ENCODE data around the gene DDR2. TPM values are rescaled to one million over a fixed set of nuclear protein-coding genes. Genes with fewer than 3 reads are reported as not detected.
"Not testable (repeated sequence)": the region's sequence is repeated elsewhere in the genome, so short reads cannot be mapped to it uniquely, and the experiment has no call there.

DDR2 gene
- polyA plus RNA-seq, 1 donor from 2014 or later = 0.69 TPM

- no peaks in the 10 kb centered on the region for H3K9me2 ChIP-seq (ENCODE audit: insufficient read depth, low read length)
- no peak overlapping the region for H3K27ac ChIP-seq (ENCODE audit: low read length)
- H3K79me2 ChIP-seq (replicated peaks; ENCODE audit: insufficient read depth, low read length) = no peaks in the 10 kb centered on the region
- no peaks in the 10 kb centered on the region for H3K36me3 ChIP-seq (ENCODE audit: insufficient read depth, low read length)
- H3K4me2 ChIP-seq (ENCODE audit: low read length) = no peak overlapping the region
- no peaks in the 10 kb centered on the region for H3K9me3 ChIP-seq (ENCODE audit: low read length)
- no peak overlapping the region for H3K9ac ChIP-seq (ENCODE audit: low read length)
- H3K4me3 ChIP-seq (ENCODE audit: low read length) = no peak overlapping the region
- no peaks in the 10 kb centered on the region for H3F3A ChIP-seq (ENCODE audit: insufficient read depth, low read length, poor library complexity, severe bottlenecking)
- TF ChIP-seq POLR2AphosphoS5 (IDR thresholded peaks at IDR 0.05) (no peak), MXI1 (conservative IDR thresholded peaks at IDR 0.05; ENCODE audit: poor library complexity, severe bottlenecking) (no peak), SMC3 (conservative IDR thresholded peaks at IDR 0.05; ENCODE audit: poor library complexity) (no peak), RAD21 (conservative IDR thresholded peaks at IDR 0.05) (no peak), EP300 (conservative IDR thresholded peaks at IDR 0.05; ENCODE audit: poor library complexity, severe bottlenecking) (no peak), TAF1 (IDR thresholded peaks at IDR 0.05; ENCODE audit: low read depth) (no peak), EZH2 (IDR thresholded peaks at IDR 0.05; ENCODE audit: borderline replicate concordance, insufficient read depth, low read length, poor library complexity, severe bottlenecking) (no peak), REST (IDR thresholded peaks at IDR 0.05; ENCODE audit: borderline replicate concordance) (no peak)
- TF ChIP-seq, protein P1, sequence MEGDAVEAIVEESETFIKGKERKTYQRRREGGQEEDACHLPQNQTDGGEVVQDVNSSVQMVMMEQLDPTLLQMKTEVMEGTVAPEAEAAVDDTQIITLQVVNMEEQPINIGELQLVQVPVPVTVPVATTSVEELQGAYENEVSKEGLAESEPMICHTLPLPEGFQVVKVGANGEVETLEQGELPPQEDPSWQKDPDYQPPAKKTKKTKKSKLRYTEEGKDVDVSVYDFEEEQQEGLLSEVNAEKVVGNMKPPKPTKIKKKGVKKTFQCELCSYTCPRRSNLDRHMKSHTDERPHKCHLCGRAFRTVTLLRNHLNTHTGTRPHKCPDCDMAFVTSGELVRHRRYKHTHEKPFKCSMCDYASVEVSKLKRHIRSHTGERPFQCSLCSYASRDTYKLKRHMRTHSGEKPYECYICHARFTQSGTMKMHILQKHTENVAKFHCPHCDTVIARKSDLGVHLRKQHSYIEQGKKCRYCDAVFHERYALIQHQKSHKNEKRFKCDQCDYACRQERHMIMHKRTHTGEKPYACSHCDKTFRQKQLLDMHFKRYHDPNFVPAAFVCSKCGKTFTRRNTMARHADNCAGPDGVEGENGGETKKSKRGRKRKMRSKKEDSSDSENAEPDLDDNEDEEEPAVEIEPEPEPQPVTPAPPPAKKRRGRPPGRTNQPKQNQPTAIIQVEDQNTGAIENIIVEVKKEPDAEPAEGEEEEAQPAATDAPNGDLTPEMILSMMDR (IDR thresholded peaks at IDR 0.05; ENCODE audit: poor library complexity, severe bottlenecking) = no peak
- H4K20me1 ChIP-seq (ENCODE audit: insufficient read depth) = no peaks in the 10 kb centered on the region
- no peak overlapping the region for H2AFZ ChIP-seq (ENCODE audit: low read depth, low read length)
- no peaks in the 10 kb centered on the region for H3K27me3 ChIP-seq (ENCODE audit: insufficient read depth, low read depth, low read length)
Observed at GRCh38 chr1:162596514-162597170, 35.6 kb upstream of the DDR2 start.

DNA sequence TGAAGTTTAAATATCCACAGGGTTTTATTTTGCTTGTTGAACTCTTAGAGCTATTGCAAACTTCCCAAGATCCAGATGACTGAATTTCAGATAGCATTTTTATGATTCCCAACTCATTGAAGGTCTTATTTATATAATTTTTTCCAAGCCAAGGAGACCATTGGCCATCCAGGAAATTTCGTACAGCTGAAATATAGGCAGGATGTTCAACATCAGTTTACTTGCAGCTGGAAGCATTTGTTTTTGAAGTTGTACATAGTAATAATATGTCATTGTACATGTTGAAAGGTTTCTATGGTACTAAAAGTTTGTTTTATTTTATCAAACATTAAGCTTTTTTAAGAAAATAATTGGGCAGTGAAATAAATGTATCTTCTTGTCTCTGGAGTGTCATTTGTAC lies 32.8 kb upstream of the DDR2 start:
- no peak overlapping the region for H3K4me3 ChIP-seq (ENCODE audit: low read length)
- no peaks in the 10 kb centered on the region for H4K20me1 ChIP-seq (ENCODE audit: insufficient read depth)
- TF ChIP-seq EP300 (conservative IDR thresholded peaks at IDR 0.05; ENCODE audit: poor library complexity, severe bottlenecking) = no peak
- TF ChIP-seq TAF1 (IDR thresholded peaks at IDR 0.05; ENCODE audit: low read depth) = no peak
- TF ChIP-seq MXI1 (conservative IDR thresholded peaks at IDR 0.05; ENCODE audit: poor library complexity, severe bottlenecking) = no peak
- no peak for TF ChIP-seq EZH2 (IDR thresholded peaks at IDR 0.05; ENCODE audit: borderline replicate concordance, insufficient read depth, low read length, poor library complexity, severe bottlenecking)
- TF ChIP-seq SMC3 (conservative IDR thresholded peaks at IDR 0.05; ENCODE audit: poor library complexity) = no peak
- TF ChIP-seq, protein P1 (IDR thresholded peaks at IDR 0.05; ENCODE audit: poor library complexity, severe bottlenecking) = no peak
- no peak for TF ChIP-seq POLR2AphosphoS5 (IDR thresholded peaks at IDR 0.05)
- no peak overlapping the region for H3K4me2 ChIP-seq (ENCODE audit: low read length)
- H3F3A ChIP-seq (ENCODE audit: insufficient read depth, low read length, poor library complexity, severe bottlenecking) = no peaks in the 10 kb centered on the region
- no peak overlapping the region for H2AFZ ChIP-seq (ENCODE audit: low read depth, low read length)
- no peaks in the 10 kb centered on the region for H3K36me3 ChIP-seq (ENCODE audit: insufficient read depth, low read length)
- H3K79me2 ChIP-seq (replicated peaks; ENCODE audit: insufficient read depth, low read length) = no peaks in the 10 kb centered on the region
- no peak overlapping the region for H3K27ac ChIP-seq (ENCODE audit: low read length)
- H3K9me3 ChIP-seq (ENCODE audit: low read length) = no peaks in the 10 kb centered on the region
- no peaks in the 10 kb centered on the region for H3K9me2 ChIP-seq (ENCODE audit: insufficient read depth, low read length)
- no peaks in the 10 kb centered on the region for H3K27me3 ChIP-seq (ENCODE audit: insufficient read depth, low read depth, low read length)
- H3K9ac ChIP-seq (ENCODE audit: low read length) = no peak overlapping the region

DNA sequence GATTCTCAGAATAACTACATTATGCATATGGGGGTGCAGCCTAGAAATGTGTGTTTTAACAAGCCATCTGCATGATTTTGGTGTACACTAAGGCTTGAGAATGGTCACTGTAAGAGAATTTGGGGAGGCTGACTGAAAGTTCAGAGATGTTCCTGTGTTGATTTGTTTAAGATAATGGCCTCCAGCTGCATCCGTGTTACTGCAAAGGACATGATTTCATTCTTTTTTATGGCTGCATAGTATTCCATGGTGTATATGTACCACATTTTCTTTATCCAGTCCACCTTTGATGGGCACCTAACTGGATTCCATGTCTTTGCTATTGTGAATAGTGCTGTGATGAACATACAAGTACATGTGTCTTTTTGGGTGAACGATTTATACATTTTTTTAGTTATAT lies 29.1 kb upstream of the DDR2 start:
- H3K27me3 ChIP-seq (ENCODE audit: insufficient read depth, low read depth, low read length); H3K9ac ChIP-seq (ENCODE audit: low read length); H3K36me3 ChIP-seq (ENCODE audit: insufficient read depth, low read length); H3K9me2 ChIP-seq (ENCODE audit: insufficient read depth, low read length); H3K4me3 ChIP-seq (ENCODE audit: low read length); H3F3A ChIP-seq (ENCODE audit: insufficient read depth, low read length, poor library complexity, severe bottlenecking); H3K4me2 ChIP-seq (ENCODE audit: low read length); H3K79me2 ChIP-seq (replicated peaks; ENCODE audit: insufficient read depth, low read length); H2AFZ ChIP-seq (ENCODE audit: low read depth, low read length); H3K27ac ChIP-seq (ENCODE audit: low read length); H4K20me1 ChIP-seq (ENCODE audit: insufficient read depth); H3K9me3 ChIP-seq (ENCODE audit: low read length): not testable (repeated sequence)
